Spleen (tissue), 11 donors: ENCODE measurements around the gene DTNBP1. TPM values are rescaled to one million over a fixed set of nuclear protein-coding genes. Genes with fewer than 3 reads are reported as not detected.

Experiments used
- DNase-seq: peaks from one replicate; pipeline ENCODE4 v3.0.0-alpha.2; 2020
- H3K27ac ChIP-seq, 8 donors: fragments of 200-600 bp; sonication (generic) in 7 of 8; 1 replicate in 4 of 8; 2 replicates in 4 of 8; pipeline versions ENCODE4 v1.5.0 to v1.8.0; 2016 to 2021; ENCODE audit warnings: inconsistent platforms in 4 of 8, mild to moderate bottlenecking in 4 of 8, moderate library complexity in 1 of 8
- H3K27me3 ChIP-seq, 7 donors: fragments of 200-600 bp; sonication (generic) in 6 of 7; replicated peaks in 1 of 7; 1 replicate in 4 of 7; 2 replicates in 3 of 7; pipeline versions ENCODE4 v1.5.0 to v1.8.0; 2016 to 2021; ENCODE audit warnings: inconsistent platforms in 3 of 7, mild to moderate bottlenecking in 1 of 7
- H3K36me3 ChIP-seq, 6 donors: fragments of 200-600 bp; sonication (generic) in 5 of 6; 1 replicate in 4 of 6; 2 replicates in 2 of 6; pipeline versions ENCODE4 v1.5.0 to v1.8.0; 2016 to 2021; ENCODE audit warnings: inconsistent platforms in 2 of 6
- H3K4me1 ChIP-seq, 6 donors: fragments of 200-600 bp; sonication (generic) in 5 of 6; 1 replicate in 3 of 6; 2 replicates in 3 of 6; pipeline versions ENCODE4 v1.5.0 to v1.8.0; 2016 to 2021; ENCODE audit warnings: inconsistent platforms in 3 of 6
- H3K4me3 ChIP-seq, 8 donors: fragments of 200-600 bp; sonication (generic) in 7 of 8; 1 replicate in 4 of 8; 2 replicates in 4 of 8; pipeline versions ENCODE4 v1.5.0 to v1.8.0; 2016 to 2021; ENCODE audit warnings: inconsistent platforms in 4 of 8, mild to moderate bottlenecking in 4 of 8, moderate library complexity in 2 of 8
- H3K9me3 ChIP-seq, 8 donors: fragments of 200-600 bp; sonication (generic) in 7 of 8; 1 replicate in 4 of 8; 2 replicates in 4 of 8; pipeline versions ENCODE4 v1.5.0 to v1.8.0; 2016 to 2021; ENCODE audit warnings: inconsistent platforms in 4 of 8
- CTCF ChIP-seq, 11 experiments: fragments of 200-600 bp in 7 of 11; fragments of 450-650 bp in 4 of 11; sonication (generic) in 4 of 11; IDR thresholded peaks in 8 of 11; conservative IDR thresholded peaks in 3 of 11; 1 replicate in 7 of 11; 2 replicates in 4 of 11; pipeline versions ENCODE4 v1.4.0 to v1.8.0; 2016 to 2021; ENCODE audit warnings: antibody characterized with exemption in 11 of 11, inconsistent platforms in 4 of 11, mild to moderate bottlenecking in 1 of 11
- POLR2A ChIP-seq, 3 donors: fragments of 450-650 bp; IDR thresholded peaks; one replicate each; pipeline ENCODE4 v1.5.1; 2017; ENCODE audit warnings: antibody characterized with exemption in 3 of 3, mild to moderate bottlenecking in 1 of 3
- POLR2AphosphoS5 ChIP-seq, 3 donors: sonication (generic); formaldehyde crosslinking; IDR thresholded peaks; one replicate each; pipeline ENCODE4 v1.5.1; 2017; ENCODE audit warnings: antibody characterized with exemption in 3 of 3
- WGBS, 5 donors: extraction: QIAGEN DNeasy Blood & Tissue Kit in 3 of 5; methylation state at CpG; one replicate each; pipeline versions ENCODE4 v1.1.5 to v1.1.7; 2013 to 2018; 5-methylcytosine and 5-hydroxymethylcytosine counted together
- intact Hi-C: fragments of 100-400 bp; cut with DNase I; formaldehyde crosslinking; loops from one replicate; pipeline ENCODE4 v1.15.0; 2023; ENCODE audit warnings: low total_unique reads
- polyA plus RNA-seq, 3 donors: library from polyadenylated mRNA; stranded (reverse); fragments of 200-250 nt; gene quantifications; one replicate each; pipeline ENCODE4 v1.2.1, GENCODE V29; 2013
- total RNA-seq, 7 donors: library from RNA; depleted of rRNA in 3 of 7; stranded (reverse); fragments of >200 nt in 3 of 7; fragmentation: NEBNext Ultra II Directional in 4 of 7; extraction: Animal tissue kit (Norgen Biotek cat#: 25700) in 4 of 7; gene quantifications; one replicate each; pipeline versions ENCODE4 v1.1.0 to v1.2.1, GENCODE V29; 2016 to 2021
- donor health status: healthy with polysubstance abuse.
- donor health status: DM: no; HTN: no; CAD: no; lungs with moderate emphysema.
- donor health status: DM: no; HTN: no; CAD: no.
- donor health status: Bipolar disorder and iron deficiency.
- donor health status: healthy.
- donor health status: DM: no; HTN: no; CAD: no.
- donor health status: DM: yes; HTN: yes; CAD: no.

The DTNBP1 gene
- total and polyA plus RNA-seq, 10 donors = 14.2 to 42.2 (median 32.3) TPM

- Histone ChIP-seq H3K36me3 (no peaks in the 10 kb centered on the region), H3K4me1 (peaks cover 19 to 65% (median 24%) of the 10 kb centered on the region in 6 donors), H3K9me3 (no peaks in the 10 kb centered on the region), H3K27ac (no peak overlapping the region), H3K27me3 (no peaks in the 10 kb centered on the region), H3K4me3 (no peak overlapping the region)
- no peak for DNase-seq
- TF ChIP-seq POLR2AphosphoS5 (IDR thresholded peaks at IDR 0.05) = no peak
- no peak for TF ChIP-seq CTCF (IDR thresholded peaks at IDR 0.05 in 8 of 11, conservative IDR thresholded peaks at IDR 0.05 in 3 of 11)
- no peak for TF ChIP-seq POLR2A (IDR thresholded peaks at IDR 0.05)
- intact Hi-C loops = no loop called here
- WGBS, 5 donors = 93 to 99% (median 98%) methylated on average over 6 of the region's 6 CpGs
Measured at GRCh38 chr6:15554728-15555100, 108.1 kb downstream of the DTNBP1 start.

- Histone ChIP-seq H3K27ac (peak overlapping the region in 1 of 8 donors; percentile 7), H3K4me1 (peaks cover 19 to 72% (median 24%) of the 10 kb centered on the region in 6 donors), H3K36me3 (no peaks in the 10 kb centered on the region), H3K4me3 (no peak overlapping the region), H3K27me3 (no peaks in the 10 kb centered on the region), H3K9me3 (no peaks in the 10 kb centered on the region)
- intact Hi-C loops = no loop called here
- TF ChIP-seq POLR2AphosphoS5 (IDR thresholded peaks at IDR 0.05) (no peak), CTCF (IDR thresholded peaks at IDR 0.05 in 8 of 11, conservative IDR thresholded peaks at IDR 0.05 in 3 of 11) (no peak), POLR2A (IDR thresholded peaks at IDR 0.05) (no peak)
- DNase-seq = no peak
- 86 to 97% (median 95%) methylated on average over 4 of the region's 4 CpGs for WGBS, 5 donors
Measured at GRCh38 chr6:15553736-15554294, 109.0 kb downstream of the DTNBP1 start.

- no peak overlapping the region for H3K4me3 ChIP-seq
- TF ChIP-seq CTCF (IDR thresholded peaks at IDR 0.05 in 8 of 11, conservative IDR thresholded peaks at IDR 0.05 in 3 of 11) (no peak), POLR2A (IDR thresholded peaks at IDR 0.05) (no peak), POLR2AphosphoS5 (IDR thresholded peaks at IDR 0.05) (no peak)
- H3K36me3 ChIP-seq = no peaks in the 10 kb centered on the region
- intact Hi-C loops = no loop called here
- no peaks in the 10 kb centered on the region for H3K27me3 ChIP-seq
- WGBS, 5 donors = 91 to 98% (median 92%) methylated on average over 2 of the region's 2 CpGs
- no peak for DNase-seq
- peak overlapping the region in 1 of 8 donors; percentile 52 for H3K27ac ChIP-seq
- H3K9me3 ChIP-seq = no peaks in the 10 kb centered on the region
- H3K4me1 ChIP-seq = peaks cover 19 to 77% (median 24%) of the 10 kb centered on the region in 6 donors
Measured at GRCh38 chr6:15553031-15553430, 109.8 kb downstream of the DTNBP1 start.

- intact Hi-C loops = no loop called here
- Histone ChIP-seq H3K27ac (peak overlapping the region in 4 of 8 donors; percentile 21 to 52 (median 38)), H3K9me3 (no peaks in the 10 kb centered on the region), H3K27me3 (no peaks in the 10 kb centered on the region), H3K36me3 (no peaks in the 10 kb centered on the region), H3K4me3 (no peak overlapping the region), H3K4me1 (peaks cover 19 to 83% (median 24%) of the 10 kb centered on the region in 6 donors)
- WGBS, 5 donors = 25 to 39% (median 32%) methylated on average over 6 of the region's 6 CpGs
- TF ChIP-seq POLR2A (IDR thresholded peaks at IDR 0.05) (no peak), POLR2AphosphoS5 (IDR thresholded peaks at IDR 0.05) (peak in 2 of 3 donors; percentile 67 to 84)
- DNase-seq = peak; percentile 83
Measured at GRCh38 chr6:15551798-15552197, 111.0 kb downstream of the DTNBP1 start.
